A549 (cell line): Measurements from ENCODE around the gene AKT1S1.

Source experiments
- EP300 ChIP-seq, 2 experiments: fragments of >200 bp; sonication (Bioruptor Twin); formaldehyde crosslinking; IDR thresholded peaks; 2 replicates in 1 of 2; 3 replicates in 1 of 2; pipeline ENCODE4 v1.6.1; 2016 to 2017
- SMC3 ChIP-seq: fragments of >200 bp; sonication (Bioruptor Twin); formaldehyde crosslinking; IDR thresholded peaks from 3 replicates; pipeline ENCODE4 v1.6.1; 2018; ENCODE audit warnings: inconsistent platforms
- ZFP36 ChIP-seq: fragments of 450-650 bp; IDR thresholded peaks from 2 replicates; pipeline ENCODE4 v1.6.1; 2014; ENCODE audit warnings: borderline replicate concordance; ENCODE audit not compliant: partially characterized antibody

DNA sequence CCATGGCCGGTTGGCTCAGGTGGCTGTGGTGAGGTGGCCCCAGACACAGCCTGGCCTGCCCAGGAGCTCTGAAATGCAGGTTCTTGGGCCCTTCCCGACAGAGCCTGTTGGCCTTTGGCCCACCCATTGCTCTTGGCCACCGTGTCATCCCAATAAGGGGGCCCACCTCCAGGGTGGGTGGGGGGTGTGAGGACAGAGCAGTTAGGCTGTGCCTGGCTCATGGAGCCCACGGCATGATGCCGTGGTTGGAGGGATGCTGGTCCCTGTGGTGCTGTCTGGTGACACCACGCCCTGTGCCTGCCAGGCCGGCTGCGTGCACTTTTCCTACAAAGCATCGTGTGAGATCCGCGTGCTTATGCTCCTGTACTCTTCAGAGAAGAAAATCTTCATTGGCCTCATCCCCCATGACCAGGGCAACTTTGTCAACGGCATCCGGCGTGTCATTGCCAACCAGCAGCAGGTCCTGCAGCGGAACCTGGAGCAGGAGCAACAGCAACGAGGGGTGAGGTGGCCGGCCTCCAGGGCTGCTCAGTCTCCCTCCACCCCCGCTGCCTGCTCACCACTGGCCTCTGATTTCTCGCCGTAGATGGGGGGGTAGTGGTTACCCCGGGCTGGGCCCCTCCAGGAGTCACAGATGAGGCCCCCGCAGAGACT lies 17.3 kb downstream of the AKT1S1 start:
- TF ChIP-seq EP300 (IDR thresholded peaks at IDR 0.05) = no peak
- TF ChIP-seq SMC3 = no peak
- TF ChIP-seq ZFP36 = no peak
